Rectal smooth muscle tissue (tissue), 1 donor: ENCODE measurements around the gene EXT2.

Experiments used
- H3K27ac ChIP-seq: one replicate; pipeline ENCODE4 v1.7.0; 2013; ENCODE audit warnings: low read depth, low read length, inconsistent platforms
- H3K27me3 ChIP-seq: one replicate; pipeline ENCODE4 v1.7.0; 2013; ENCODE audit warnings: low read length; ENCODE audit not compliant: control insufficient read depth, insufficient read depth
- H3K36me3 ChIP-seq: one replicate; pipeline ENCODE4 v1.7.0; 2013; ENCODE audit warnings: low read length; ENCODE audit not compliant: control insufficient read depth, insufficient read depth
- H3K4me1 ChIP-seq: one replicate; pipeline ENCODE4 v1.7.0; 2013; ENCODE audit warnings: low read length; ENCODE audit not compliant: control insufficient read depth, insufficient read depth
- H3K4me3 ChIP-seq: one replicate; pipeline ENCODE4 v1.7.0; 2013; ENCODE audit warnings: low read length
- H3K9ac ChIP-seq: one replicate; pipeline ENCODE4 v1.7.0; 2013; ENCODE audit warnings: low read length

EXT2 gene

DNA sequence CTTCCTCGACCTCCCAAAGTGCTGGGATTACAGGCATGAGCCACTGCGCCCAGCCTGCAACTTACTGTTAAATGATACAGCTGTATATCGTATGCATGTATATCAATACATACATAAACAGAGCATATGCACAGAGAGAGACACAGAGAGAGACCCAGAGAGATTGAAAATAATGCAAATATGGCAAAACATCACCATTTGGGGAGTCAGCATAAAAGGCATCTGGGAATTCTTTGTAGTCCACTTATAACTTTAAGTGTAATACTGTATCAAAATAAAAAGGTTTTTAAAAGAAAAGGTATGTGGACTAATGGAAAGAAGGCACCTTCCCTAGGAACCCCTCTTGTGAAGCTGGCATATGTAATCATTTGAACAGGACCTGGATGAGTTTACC is 192.7 kb downstream of the EXT2 start:
- Histone ChIP-seq H3K4me1 (no peaks in the 10 kb centered on the region), H3K36me3 (no peaks in the 10 kb centered on the region), H3K27me3 (no peaks in the 10 kb centered on the region), H3K27ac (no peak overlapping the region), H3K9ac (no peak overlapping the region), H3K4me3 (no peak overlapping the region)

GRCh38 chr11:44290208-44290607 is 194.7 kb downstream of the EXT2 start:
- H3K36me3 ChIP-seq, result no peaks in the 10 kb centered on the region
- H3K27ac ChIP-seq, result no peak overlapping the region
- no peaks in the 10 kb centered on the region for H3K4me1 ChIP-seq
- H3K9ac ChIP-seq, result no peak overlapping the region
- H3K27me3 ChIP-seq, result no peaks in the 10 kb centered on the region
- H3K4me3 ChIP-seq, result no peak overlapping the region
